Fibroblast of the aortic adventitia (primary cell): Measurements from ENCODE around the gene MRAS. TPM values are rescaled to one million over a fixed set of nuclear protein-coding genes. Genes with fewer than 3 reads are reported as not detected.
"Not testable (repeated sequence)": the region's sequence is repeated elsewhere in the genome, so short reads cannot be mapped to it uniquely, and the experiment has no call there.

Experiments
- DNase-seq: peaks from one replicate; pipeline ENCODE4 v3.0.0-alpha.2; 2010; ENCODE audit warnings: low read depth
- H3K4me3 ChIP-seq: 2 replicates; pipeline ENCODE4 v1.5.1; 2011; ENCODE audit warnings: low read depth, mild to moderate bottlenecking, control low read depth, low read length, moderate library complexity
- CTCF ChIP-seq: IDR thresholded peaks from 2 replicates; pipeline ENCODE4 v1.5.1; 2011; ENCODE audit warnings: mild to moderate bottlenecking, low read length, control low read depth, inconsistent platforms; ENCODE audit not compliant: insufficient read depth
- total RNA-seq: library from RNA; depleted of rRNA; stranded (reverse); fragments of >200 nt; gene quantifications from 2 replicates; pipeline ENCODE4 v1.2.3, GENCODE V29; 2012; ENCODE audit warnings: low replicate concordance

Gene MRAS
- total RNA-seq, 1 donor: 53.3 TPM

- no peak for TF ChIP-seq CTCF
- DNase-seq: no peak
- no peak overlapping the region for H3K4me3 ChIP-seq
These were observed 100.3 kb downstream of the MRAS start for GRCh38 chr3:138448631-138449030.

GRCh38 chr3:138449490-138449889 is 101.1 kb downstream of the MRAS start:
- no peak overlapping the region for H3K4me3 ChIP-seq
- DNase-seq: no peak

GRCh38 chr3:138450181-138450580 is 101.8 kb downstream of the MRAS start:
- no peak overlapping the region for H3K4me3 ChIP-seq
- no peak for TF ChIP-seq CTCF

More at GRCh38 chr3:138449490-138449889, 101.1 kb downstream of the MRAS start:
- TF ChIP-seq CTCF: no peak

GRCh38 chr3:138450704-138451424 is 102.5 kb downstream of the MRAS start:
- no peak overlapping the region for H3K4me3 ChIP-seq
- no peak for TF ChIP-seq CTCF
- no peak for DNase-seq

More at GRCh38 chr3:138450181-138450580, 101.8 kb downstream of the MRAS start:
- no peak for DNase-seq

GRCh38 chr3:138451595-138452162 is 103.3 kb downstream of the MRAS start:
- DNase-seq: no peak
- no peak for TF ChIP-seq CTCF
- no peak overlapping the region for H3K4me3 ChIP-seq

GRCh38 chr3:138452436-138452835 is 104.1 kb downstream of the MRAS start:
- no peak for DNase-seq
- H3K4me3 ChIP-seq: no peak overlapping the region
- TF ChIP-seq CTCF: no peak

- not testable (repeated sequence) for DNase-seq
These were observed 105.6 kb downstream of the MRAS start for GRCh38 chr3:138453940-138454339.

More at GRCh38 chr3:138453940-138454339, 105.6 kb downstream of the MRAS start:
- not testable (repeated sequence) for H3K4me3 ChIP-seq

Other genes with a start within 250 kb of the MRAS start
- gene DZIP1L, start 233.0 kb upstream of the MRAS start, total RNA-seq: 28.3 and 38.2 TPM in 2 replicates
- not detected in 2 replicates for gene A4GNT, start 216.2 kb upstream of the MRAS start, total RNA-seq
- 17.5 and 26.6 TPM in 2 replicates for gene DBR1, start 173.7 kb upstream of the MRAS start, total RNA-seq
- gene ARMC8, start 161.3 kb upstream of the MRAS start, total RNA-seq: 44.0 and 49.8 TPM in 2 replicates
- gene NME9, start 18.7 kb upstream of the MRAS start, total RNA-seq: 0.18 TPM in 1 of 2 replicates, not detected in the other
- gene ESYT3, start 86.0 kb downstream of the MRAS start, total RNA-seq: 0.27 and 0.65 TPM in 2 replicates
- gene CEP70, start 245.7 kb downstream of the MRAS start, total RNA-seq: 14.6 TPM in 2 replicates